ENCODE results near the gene MUS81.

DNA sequence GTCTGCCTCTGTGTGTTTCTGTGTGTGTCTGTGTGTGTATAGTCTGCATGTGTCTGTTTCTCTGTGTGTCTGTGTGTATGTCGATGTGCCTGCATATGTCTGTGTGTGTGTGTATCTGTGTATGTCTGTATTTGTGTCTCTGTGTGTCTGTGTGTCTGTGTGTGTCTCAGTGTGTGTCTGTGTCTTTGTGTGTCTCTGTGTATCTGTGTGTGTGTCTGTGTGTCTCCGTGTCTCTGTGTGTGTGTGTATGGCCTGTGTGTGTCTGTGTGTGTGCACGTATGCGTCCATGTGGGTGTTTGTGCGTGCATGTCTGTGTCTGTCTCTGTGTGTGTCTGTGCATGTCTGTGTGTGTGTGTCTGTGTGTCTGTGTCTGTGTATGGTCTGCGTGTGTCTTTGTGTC is 26.0 kb upstream of the MUS81 start:
- TF ChIP-seq, protein P1, sequence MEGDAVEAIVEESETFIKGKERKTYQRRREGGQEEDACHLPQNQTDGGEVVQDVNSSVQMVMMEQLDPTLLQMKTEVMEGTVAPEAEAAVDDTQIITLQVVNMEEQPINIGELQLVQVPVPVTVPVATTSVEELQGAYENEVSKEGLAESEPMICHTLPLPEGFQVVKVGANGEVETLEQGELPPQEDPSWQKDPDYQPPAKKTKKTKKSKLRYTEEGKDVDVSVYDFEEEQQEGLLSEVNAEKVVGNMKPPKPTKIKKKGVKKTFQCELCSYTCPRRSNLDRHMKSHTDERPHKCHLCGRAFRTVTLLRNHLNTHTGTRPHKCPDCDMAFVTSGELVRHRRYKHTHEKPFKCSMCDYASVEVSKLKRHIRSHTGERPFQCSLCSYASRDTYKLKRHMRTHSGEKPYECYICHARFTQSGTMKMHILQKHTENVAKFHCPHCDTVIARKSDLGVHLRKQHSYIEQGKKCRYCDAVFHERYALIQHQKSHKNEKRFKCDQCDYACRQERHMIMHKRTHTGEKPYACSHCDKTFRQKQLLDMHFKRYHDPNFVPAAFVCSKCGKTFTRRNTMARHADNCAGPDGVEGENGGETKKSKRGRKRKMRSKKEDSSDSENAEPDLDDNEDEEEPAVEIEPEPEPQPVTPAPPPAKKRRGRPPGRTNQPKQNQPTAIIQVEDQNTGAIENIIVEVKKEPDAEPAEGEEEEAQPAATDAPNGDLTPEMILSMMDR (IDR thresholded peaks at IDR 0.05), result no peak
- TF ChIP-seq ZFX (IDR thresholded peaks at IDR 0.05; ENCODE audit: borderline replicate concordance), result no peak
